A673 (cell line): ENCODE results near the gene BRCA1.

Experiments used
- EZH2 ChIP-seq: fragments of 200-600 bp; sonication (generic); IDR thresholded peaks from 2 replicates; pipeline ENCODE4 v1.6.1; 2017; ENCODE audit warnings: borderline replicate concordance, low read depth, mild to moderate bottlenecking, mixed read lengths, antibody characterized with exemption, low read length; ENCODE audit not compliant: poor library complexity, severe bottlenecking
- TF ChIP-seq, protein P1 (sequence below): fragments of 300-800, 200-600 bp; sonication (generic); conservative IDR thresholded peaks from 2 replicates; pipeline ENCODE4 v1.5.1; 2017; ENCODE audit warnings: low read depth, mild to moderate bottlenecking, antibody characterized with exemption, low read length, moderate library complexity, mixed read lengths

DNA sequence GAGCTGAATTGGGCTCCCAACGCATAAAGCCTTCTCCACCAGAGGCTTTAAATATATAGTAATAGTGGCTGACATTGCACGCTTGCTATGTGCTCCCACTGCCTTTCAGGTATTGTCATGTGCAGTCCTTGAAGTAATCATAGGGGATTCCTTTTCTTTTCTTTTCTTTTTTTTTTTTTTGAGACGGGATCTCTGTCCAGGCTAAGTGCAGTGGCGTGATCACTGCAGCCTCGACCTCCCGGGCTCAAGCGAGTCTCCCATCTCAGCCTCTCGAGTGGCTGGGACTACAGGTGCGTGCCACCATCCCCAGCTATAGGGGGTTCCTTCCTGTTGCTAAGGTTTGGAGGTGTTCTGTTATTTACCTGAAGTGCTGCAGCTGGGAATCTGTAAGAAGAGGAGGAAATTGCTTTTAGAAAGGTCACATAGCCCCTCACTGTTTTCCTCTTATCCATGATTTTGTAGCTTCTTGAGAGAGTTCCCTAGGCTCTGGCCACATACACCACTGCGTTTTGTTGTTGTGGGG is 126.1 kb downstream of the BRCA1 start:
- TF ChIP-seq, protein P1, sequence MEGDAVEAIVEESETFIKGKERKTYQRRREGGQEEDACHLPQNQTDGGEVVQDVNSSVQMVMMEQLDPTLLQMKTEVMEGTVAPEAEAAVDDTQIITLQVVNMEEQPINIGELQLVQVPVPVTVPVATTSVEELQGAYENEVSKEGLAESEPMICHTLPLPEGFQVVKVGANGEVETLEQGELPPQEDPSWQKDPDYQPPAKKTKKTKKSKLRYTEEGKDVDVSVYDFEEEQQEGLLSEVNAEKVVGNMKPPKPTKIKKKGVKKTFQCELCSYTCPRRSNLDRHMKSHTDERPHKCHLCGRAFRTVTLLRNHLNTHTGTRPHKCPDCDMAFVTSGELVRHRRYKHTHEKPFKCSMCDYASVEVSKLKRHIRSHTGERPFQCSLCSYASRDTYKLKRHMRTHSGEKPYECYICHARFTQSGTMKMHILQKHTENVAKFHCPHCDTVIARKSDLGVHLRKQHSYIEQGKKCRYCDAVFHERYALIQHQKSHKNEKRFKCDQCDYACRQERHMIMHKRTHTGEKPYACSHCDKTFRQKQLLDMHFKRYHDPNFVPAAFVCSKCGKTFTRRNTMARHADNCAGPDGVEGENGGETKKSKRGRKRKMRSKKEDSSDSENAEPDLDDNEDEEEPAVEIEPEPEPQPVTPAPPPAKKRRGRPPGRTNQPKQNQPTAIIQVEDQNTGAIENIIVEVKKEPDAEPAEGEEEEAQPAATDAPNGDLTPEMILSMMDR: no peak
- TF ChIP-seq EZH2: no peak
